Fibroblast of skin of scalp (primary cell): Measurements from ENCODE around the gene ABR.
"Not testable (repeated sequence)": the region's sequence is repeated elsewhere in the genome, so short reads cannot be mapped to it uniquely, and the experiment has no call there.

ENCODE experiments used
- DNase-seq: peaks from one replicate; pipeline ENCODE4 v3.0.0-alpha.2; 2013

The ABR gene

DNA sequence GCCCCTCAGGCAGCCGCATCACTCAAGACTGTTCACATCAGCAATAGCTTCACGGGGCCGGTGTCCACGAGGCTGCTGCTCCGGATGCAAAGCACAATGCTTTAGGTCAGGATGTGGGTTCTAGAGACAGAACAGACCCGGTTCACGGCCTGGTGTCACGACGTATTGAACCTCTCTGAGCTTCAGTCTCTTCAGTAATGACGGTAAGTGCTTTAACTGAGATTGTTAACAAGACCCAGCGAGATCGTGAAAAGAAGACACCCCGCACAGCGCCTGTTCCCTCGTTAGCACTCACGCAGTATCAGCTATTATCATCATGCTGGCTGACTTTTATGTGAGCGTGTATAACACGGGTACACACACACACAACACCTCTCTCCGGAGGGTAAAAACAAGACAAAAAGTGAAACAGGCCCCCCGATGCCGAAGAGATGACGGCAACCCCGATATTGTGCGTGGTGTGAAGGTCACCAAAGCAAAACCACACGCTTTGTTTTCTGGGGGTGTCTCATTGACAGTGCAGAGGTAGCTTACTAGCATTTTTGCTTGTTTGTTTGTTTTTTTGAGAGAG, 21.4 kb upstream of the ABR start:
- no peak for DNase-seq

DNA sequence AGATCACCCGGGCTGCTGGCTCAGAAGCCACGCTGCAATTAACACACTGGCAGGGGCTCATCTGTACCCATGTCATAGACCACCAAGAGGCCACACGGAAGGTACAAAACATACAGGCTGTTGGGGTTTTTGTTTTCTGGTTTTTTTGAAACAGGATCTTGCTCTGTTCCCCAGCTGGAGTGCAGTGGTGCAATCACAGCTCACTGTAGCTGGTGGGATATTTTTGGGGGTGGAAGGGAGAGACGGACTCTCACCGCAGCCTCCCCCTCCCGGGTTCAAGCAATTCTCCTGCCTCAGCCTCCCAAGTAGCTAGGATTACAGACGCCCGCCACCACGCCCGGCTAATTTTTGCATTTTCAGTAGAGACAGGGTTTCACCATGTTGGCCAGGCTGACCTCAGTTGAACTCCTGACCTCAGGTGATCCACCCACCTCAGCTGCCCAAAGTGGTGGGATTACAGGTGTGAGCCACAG, 19.5 kb upstream of the ABR start:
- DNase-seq = not testable (repeated sequence)

DNA sequence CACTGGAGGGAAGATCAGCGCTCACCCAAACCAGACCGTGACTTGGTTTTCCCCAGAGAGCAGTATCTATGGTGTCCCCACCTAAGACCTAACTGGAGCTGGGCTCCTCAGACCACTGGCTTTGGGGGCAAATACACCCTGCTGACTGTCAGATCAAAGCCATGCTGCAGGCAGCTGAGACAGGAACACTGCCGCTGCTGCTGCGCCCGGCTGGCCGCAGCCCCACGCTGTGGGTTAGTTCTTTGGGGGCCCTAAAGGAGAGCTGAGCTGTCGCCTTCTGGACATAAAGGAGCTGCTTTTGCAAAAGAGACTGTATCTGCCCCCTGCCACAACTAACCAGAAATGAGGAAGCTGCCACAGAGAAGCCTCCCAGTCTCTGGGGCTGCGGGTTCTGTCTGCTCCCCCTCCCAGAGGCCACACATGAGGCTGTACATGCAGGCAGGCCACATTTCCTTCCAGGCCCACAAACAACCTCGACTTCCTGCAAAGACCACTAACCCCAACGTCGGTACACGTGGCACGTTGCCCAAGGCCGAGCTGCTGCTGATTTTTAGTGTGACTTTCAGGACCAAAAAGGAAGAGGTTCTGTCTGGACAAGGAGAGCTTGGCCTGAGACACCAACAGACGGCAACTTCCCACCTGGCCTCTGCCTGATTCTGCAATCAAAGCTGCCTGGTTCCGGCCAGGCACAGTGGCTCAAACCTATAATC, 18.2 kb upstream of the ABR start:
- peak; percentile 77 for DNase-seq

DNA sequence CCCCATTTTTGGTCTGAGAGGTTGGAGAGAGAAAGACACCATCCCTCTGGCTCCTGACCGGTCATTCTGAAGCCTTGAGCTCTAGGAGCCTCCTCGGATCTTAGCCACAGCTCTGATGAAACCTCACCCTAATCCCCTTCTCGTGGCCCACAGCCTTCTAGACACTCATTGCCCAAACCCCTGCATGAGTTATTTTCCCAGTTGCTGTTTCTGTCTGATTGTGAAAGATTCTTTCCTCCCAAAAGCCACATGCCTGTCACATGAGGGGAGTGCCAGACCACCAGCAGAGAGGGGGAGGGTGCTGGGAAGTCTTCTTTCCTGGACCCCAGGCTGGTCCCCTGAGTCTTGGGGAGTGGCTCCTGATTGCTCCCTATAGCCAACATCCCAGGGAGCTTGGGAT, 17.6 kb upstream of the ABR start:
- DNase-seq = peak; percentile 94

DNA sequence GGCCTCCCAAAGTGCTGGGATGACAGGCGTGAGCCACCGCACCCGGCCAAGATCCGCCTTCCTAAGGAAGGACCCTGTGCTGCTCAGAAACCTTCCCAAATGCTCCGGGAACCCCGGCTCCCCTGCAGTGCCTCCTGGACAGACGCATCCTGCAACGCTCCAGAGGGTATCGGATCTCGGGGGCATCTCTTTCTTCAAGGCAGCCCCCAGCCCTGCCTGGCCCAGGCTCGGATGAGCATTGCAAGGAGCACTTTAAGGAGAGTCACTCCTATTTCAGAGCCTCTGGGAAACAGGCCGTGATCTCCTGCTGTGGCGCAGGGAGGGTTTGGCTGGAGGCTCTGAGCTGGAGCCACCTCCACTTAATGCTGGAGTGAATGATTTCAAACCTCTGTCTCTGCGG, 17.2 kb upstream of the ABR start:
- no peak for DNase-seq

DNA sequence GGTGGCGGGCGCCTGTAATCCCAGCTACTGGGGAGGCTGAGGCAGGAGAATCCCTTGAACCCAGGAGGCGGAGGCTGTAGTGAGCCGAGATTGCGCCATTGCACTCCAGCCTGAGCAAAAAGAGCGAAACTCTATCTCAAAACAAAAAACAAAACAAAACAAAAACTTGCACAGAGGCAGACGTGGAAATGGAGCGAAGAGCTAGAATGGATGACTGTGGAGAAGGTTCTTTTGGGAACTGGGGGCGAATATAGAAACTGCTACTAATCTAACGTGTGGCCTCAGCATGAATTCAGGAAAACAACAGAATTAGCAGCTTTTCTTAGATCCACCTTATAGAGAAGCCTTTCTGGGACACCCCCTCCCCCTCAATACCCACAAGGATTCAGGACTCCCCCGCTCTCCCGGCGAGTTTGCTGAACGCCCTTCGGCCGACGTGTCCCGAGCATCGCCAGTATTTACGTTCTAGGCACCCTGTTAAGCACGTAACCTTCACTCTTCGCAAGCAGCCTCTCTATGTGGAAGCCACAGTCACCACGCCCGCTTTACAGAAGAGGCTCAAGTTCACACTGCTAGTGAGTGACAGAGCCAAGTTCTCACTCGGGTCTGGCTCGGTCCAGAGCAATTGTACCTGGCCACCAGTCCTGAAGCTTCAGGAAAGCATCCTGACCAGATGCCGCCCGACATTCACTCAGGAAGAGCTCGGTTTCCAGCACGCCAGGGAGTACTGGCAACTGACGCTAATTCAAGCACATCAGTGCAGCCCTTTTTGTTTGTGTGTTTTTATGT, 13.3 kb upstream of the ABR start:
- no peak for DNase-seq

DNA sequence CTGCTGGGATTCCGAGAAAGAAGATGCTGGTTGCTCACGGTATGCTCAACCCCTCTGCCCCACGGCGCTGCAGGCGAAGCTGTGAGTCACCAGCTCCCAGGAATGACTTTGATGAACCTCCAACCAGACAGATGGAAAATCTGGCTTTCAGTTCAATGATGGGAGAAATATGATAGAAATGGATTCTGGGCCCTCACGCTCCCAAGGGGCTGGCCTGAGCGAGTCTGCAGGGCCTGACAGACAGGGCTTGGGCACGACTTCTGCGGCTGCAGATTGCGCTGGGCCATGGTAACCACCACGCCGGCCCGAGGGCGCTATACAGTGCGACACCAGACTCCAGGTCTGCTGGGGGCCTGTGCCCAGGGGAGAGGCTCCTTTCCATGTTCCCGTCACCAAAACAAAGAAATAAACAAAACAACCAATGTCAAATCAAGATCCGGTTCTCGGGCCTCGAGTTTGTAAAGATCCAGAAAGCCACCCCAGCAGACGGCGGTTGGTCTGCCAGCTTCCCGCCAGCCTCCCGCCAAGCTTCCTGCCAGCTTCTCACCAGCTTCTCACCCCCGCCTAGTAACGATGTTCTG, 11.1 kb upstream of the ABR start:
- peak; percentile 78 for DNase-seq

DNA sequence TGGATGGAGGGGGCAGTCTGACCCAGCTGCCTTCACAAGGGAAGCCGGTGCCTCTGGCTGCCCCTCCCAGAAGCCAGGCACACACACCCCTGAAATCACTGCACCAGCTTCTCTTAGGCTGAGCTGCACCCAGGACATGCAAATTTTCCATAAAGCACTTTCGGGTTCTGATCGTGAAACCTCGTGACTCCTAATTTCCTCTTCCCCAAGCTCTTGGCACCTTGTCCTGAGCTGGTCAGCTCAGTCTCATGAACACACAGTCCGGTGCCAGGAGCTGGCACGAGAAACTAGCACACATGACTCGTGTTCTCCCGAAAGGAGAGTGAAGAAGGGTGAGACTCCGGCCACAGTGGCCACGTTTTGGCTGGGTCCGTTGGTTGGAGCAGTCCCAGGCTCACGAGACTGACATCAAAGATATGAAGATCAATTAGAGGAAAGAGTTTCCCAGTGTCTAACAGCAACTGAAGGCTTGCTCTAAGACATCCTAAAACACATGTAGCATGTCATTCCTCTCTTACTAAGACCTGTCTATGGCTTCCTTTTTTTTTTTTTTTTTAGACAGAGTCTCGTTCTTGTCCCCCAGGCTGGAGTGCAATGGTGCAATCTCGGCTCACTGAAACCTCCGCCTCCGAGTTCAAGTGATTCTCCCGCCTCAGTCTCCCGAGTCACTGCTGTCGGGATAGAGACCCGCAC, 9.2 kb upstream of the ABR start:
- no peak for DNase-seq

DNA sequence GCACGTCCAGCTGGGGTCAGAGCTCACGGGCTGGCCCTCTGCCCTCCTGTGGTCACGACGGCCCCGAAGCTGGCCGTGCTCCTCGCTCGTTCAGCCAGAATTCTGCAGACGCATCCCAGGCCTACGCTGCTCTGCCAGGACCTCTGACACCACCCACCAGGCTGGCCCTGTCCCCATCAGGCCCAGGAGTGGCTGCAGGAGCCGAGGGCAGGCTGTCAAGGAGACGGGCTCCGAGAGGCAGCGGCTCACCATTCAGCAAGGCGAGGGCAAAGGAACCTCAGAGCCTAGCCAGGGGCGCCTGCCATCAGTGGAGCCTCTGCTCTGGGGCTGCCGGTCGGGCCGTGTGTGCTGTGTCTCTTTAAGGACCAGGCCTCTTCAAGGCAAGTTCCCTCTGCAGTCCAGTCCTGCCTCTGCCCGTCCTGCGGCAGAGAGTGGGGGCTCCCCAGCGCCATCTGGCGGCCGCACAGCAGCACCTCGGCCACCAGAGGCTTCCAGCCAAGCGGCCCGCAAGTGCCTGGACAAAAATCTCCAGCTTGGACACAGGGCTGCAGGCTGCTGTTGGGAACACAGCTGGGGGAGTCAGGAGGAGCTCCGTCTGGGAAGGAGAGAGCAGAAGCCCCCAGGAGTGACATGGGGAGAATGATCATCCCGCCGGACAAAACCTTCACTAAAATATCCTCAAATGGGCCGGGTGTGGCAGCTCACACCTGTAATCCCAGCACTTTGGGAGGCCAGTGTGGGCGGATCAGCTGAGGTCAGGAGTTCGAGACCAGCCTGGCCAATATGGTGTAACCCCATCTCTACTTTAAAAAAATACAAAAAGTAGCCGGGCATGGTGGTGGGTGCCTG, 7.4 kb upstream of the ABR start:
- peak; percentile 87 for DNase-seq

DNA sequence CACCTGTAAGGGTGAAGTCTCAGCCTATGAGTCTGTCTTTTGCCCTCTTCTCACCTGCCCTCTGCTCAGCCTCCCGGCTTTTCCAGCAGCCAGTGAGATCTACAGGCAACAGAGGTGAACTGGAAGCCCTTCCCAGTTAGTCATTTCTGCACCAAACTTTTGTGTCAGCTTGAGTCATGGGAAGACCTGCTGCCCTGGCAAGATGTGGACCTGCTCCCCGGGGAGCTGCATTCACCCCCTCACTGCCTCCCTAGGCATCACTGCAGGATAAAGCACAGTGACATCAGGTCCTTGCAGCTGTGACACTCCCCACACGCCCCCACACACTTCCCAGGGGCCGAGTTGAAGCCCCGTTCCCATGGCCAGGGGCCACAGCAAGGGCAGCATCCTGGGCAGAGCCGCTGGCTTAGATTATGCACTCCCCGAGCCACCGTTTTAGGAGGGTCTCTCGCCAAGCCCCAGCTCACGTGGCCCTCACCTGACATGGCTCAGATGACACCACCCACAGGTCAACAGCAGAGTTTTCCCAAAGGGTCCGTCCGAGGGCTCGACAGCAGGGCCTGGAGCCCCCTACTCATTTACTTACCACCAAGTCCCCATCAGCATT, 6.5 kb upstream of the ABR start:
- peak; percentile 41 for DNase-seq

DNA sequence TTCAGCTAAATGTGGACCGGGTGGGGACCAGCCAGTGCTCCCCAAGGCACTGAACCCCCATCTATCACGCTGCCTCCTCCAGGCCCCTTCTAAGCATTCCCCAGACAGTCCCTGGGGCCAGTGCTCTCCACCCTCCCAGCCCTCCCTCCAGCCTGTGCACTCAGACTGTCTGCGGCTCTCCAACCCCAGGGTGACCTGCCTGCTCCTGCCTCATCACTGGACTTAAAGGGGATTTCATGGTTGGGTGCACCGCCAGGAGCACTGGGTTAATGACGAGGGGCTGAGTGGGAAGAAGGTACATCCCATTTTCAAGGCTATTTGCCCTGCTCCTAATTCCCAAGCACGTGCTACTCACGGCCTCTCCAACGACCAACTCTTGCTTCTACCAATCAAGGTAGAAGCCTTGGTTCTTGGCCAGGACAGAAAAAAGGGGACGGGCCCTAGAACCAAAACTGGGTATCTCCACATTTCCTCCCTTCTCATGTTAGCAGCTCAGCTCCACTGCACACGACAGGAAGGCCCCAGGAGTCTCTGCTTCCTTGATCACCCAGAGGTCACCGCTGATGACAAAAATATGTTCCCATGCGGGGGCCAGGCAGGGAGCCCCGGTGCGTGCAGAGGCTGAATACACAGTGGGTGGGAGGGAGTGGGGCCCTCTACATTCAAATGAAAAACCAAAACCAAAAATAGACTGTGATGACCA, 3.5 kb upstream of the ABR start:
- no peak for DNase-seq

DNA sequence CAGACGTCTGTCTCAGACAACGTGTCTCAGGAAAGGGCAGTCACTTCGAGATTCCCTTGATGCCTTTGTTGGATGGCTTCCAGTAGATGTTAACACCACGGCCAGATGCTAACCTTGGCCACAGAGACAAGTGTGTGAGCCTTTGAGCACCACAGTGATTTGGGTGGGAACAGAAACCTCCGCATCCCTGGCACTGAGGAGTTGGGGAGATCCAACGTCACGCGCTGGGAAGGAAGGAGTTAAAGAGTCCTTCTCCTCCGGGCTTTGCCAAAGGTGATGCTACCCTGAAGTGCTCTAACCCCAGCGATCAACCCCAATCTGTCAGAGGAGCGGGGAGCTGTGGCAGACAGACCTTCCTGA, 3.0 kb upstream of the ABR start:
- no peak for DNase-seq

DNA sequence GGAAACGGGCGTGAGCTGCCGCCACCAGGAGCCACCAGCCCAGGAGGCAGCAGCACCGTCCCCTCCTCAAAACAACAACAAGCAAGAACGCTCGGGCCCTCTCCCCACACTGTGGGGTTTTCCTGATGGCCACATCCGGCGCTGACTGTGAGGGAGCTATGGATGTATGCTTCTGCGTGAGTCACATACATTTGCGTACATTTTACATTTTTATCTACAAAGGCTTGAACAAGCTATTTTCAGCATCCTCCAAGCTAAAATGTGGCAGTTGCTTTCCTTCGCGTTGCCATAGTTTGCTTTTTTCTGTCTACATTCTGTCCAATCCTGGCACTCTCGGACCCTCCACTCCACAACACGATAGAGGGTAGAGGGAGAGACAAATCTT, 2.0 kb upstream of the ABR start:
- peak; percentile 70 for DNase-seq

DNA sequence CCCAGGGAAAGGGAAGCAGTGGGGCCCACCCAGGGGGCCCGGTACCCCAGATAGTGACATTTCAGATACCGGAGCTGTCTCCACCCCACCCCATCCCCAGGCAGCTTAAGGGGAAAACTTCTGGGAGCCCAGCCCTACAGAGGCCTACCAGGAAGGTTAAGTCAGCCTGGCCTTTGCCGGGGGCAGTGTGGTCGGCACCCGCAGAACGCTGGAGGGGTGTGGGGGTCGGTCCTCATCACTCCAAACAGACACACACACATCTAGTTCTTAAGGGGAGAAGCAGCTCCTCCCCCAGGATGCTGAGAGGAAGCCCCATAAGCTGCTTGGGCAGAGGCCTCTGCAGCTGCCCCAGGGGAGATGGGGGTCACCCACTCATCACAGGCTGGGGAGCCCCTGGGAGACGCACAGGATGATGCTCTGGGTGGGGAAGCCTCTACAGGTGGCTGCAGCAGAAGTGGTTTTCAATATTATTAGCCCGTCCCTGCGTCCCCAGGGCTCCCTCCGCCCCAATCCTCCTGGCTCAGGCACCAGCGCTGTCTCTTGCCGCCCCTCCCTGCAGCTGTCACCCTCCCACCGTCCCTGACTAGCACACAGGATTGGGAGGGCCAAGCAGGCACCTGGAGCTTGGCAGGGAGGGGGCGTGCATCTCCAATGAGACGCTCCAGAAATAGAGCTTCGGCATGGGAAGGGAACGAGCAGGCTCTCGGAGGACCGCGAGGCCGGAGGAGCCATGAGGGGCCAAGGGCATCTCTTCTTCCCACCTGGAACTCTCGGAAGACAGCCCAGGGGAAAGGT, 1.4 kb upstream of the ABR start:
- no peak for DNase-seq

DNA sequence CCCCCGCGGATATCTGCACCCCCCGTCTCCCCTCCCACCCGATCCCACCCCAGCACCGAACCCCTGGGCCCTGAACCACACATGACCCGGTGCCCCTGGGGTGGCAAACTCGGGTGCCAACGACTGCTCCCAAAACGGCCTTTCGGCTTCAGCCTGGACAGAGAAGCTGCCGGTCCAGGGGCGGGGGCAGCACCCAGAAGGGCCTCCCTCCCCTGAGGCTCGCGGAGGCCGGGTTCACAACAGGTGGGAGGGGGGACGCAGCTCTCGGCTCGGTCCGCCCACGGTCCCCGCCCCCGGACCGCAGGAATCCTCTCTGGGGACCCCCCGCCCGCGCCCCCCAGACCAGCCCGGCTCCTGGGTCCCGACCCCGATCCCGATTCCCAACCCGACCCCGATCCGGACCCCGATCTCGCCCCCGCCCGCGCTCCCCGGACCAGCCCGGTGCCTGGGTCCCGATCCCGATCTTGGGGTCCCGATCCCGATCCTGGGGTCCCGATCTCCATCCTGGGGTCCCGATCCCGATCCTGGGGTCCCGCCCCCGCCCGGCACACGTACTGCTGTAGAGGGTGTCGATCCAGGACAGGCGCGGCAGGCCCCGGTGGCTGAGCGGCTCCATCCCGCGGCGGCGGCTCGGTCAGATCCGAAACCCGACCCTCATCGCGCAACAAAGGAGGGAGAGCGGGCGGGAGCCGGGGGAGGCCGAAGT, 516 bp downstream of the ABR start:
- DNase-seq = no peak

DNA sequence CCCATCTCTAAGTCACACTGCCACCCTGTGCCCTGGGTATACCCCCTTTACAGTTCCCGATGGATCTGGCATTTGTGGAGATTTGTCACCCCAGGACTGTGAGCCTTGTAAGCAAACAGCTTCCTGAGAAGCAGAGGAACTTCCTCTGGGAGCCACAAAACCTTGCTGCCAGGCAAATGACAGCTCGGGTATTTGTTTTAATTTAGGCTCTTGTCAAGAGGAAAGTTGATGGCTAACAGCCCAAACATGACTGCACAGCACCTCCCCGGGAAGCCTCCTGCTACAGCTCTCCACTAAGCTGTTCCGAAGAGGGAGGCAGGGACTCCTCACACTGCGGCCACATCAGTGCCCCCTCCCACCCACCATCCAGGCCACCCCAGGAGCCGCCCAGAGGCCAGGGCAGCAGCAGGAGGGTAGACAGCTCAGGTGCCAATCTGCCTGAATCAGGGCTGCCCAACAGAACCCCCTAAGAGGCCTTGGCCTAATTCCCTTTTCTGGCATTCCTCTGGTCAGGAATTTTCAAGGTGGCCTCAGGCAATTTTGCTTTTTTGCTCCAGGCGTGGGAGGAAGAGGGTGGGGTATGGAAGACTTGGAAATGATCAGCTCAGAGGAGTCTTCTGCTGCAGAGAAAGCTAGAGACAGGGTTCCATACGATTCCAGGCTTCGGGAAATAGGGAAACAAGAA, 2.6 kb downstream of the ABR start:
- DNase-seq = peak; percentile 71

DNA sequence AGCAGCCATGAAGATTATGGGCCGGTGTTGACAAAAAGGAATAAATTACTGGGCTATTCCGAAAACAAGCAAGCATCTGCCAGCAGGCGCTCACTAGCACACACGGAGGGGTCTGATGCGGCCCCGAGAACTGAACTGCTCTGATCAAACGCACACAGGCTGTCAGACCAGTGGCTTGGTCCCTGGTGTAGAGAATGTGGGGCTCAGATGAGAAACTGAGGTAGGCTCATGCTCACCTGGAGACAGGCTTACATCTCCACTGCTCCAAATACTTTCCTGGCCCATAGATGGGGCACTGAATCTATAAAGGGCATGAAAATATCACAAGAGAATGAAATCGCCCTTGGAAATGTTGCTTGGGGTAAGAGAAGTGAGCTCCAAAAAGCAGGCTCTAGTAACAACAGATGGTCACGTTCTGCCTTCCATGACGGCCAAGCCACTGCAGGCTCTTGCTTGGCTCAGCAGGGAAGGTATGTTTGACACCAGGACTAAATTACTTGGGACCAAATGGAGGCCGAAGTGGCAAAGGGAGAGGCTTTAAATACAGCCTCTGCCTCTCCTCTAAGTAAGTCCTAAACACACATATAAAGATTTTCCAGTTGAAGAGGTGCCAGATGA, 5.4 kb downstream of the ABR start:
- no peak for DNase-seq
